Activated B cell treated with CpG ODN at 0.5 μM for 24 hours (primary cell): ENCODE data around the gene CNTN1. TPM values are rescaled to one million over a fixed set of nuclear protein-coding genes. Genes with fewer than 3 reads are reported as not detected.

ENCODE experiments used
- ATAC-seq: fragments of 200-7000 bp; cut with Tn5 transposase; one replicate; pipeline ENCODE4 v1.10.0; 2021; ENCODE audit warnings: low read depth, mild to moderate bottlenecking, moderate library complexity
- CTCF ChIA-PET: fragments of 350-600 bp; sonication (Branson Sonifier 250); formaldehyde crosslinking; loops from one replicate; lab custom pipeline; 2021; ENCODE audit warnings: antibody characterized with exemption; lab: Charles Lee
- POLR2A ChIA-PET: fragments of 350-600 bp; sonication (Branson Sonifier 250); formaldehyde crosslinking; loops from one replicate; lab custom pipeline; 2021; ENCODE audit warnings: antibody characterized with exemption; lab: Charles Lee
- DNase-seq: peaks from one replicate; pipeline ENCODE4 v3.0.0; 2022
- H3K27ac Mint-ChIP-seq: one replicate; pipeline ENCODE4 v1.8.0; 2020; ENCODE audit warnings: mixed read lengths
- H3K27me3 Mint-ChIP-seq: one replicate; pipeline ENCODE4 v1.8.0; 2021; ENCODE audit warnings: mixed read lengths
- H3K36me3 Mint-ChIP-seq: one replicate; pipeline ENCODE4 v1.8.0; 2021; ENCODE audit warnings: low read depth, mixed read lengths
- H3K4me1 Mint-ChIP-seq: one replicate; pipeline ENCODE4 v1.8.0; 2021; ENCODE audit warnings: mixed read lengths
- H3K4me3 Mint-ChIP-seq: one replicate; pipeline ENCODE4 v1.8.0; 2020; ENCODE audit warnings: mild to moderate bottlenecking, mixed read lengths
- H3K9me3 Mint-ChIP-seq: one replicate; pipeline ENCODE4 v1.8.0; 2020; ENCODE audit warnings: mixed read lengths
- CTCF ChIP-seq: fragments of 200-600 bp; IDR thresholded peaks from one replicate; pipeline ENCODE4 v1.8.0; 2022; ENCODE audit warnings: antibody characterized with exemption, mild to moderate bottlenecking
- intact Hi-C: fragments of 100-400 bp; cut with micrococcal nuclease; formaldehyde crosslinking; loops from one replicate; pipeline ENCODE4 v1.15.1; 2024
- total RNA-seq: library from RNA; stranded (reverse); gene quantifications from 2 replicates; pipeline ENCODE4 v1.2.3, GENCODE V29; 2022

Gene CNTN1
- total RNA-seq, 1 donor from 2014 or later, result not detected

GRCh38 chr12:40794087-40794486 lies 101.8 kb downstream of the CNTN1 start:
- intact Hi-C loops, result no loop called here
- Mint-ChIP-seq H3K27ac (no peak overlapping the region), H3K36me3 (no peaks in the 10 kb centered on the region), H3K4me1 (no peaks in the 10 kb centered on the region), H3K27me3 (no peaks in the 10 kb centered on the region), H3K9me3 (peaks cover 4% of the 10 kb centered on the region), H3K4me3 (no peak overlapping the region)
- ChIA-PET POLR2A (no interaction called here), CTCF (no interaction called here)
- ATAC-seq (no peak), DNase-seq (no peak)
- TF ChIP-seq CTCF, result no peak

GRCh38 chr12:40801082-40801481 lies 108.8 kb downstream of the CNTN1 start:
- Mint-ChIP-seq H3K27ac (no peak overlapping the region), H3K4me1 (no peaks in the 10 kb centered on the region), H3K36me3 (no peaks in the 10 kb centered on the region), H3K4me3 (no peak overlapping the region), H3K9me3 (no peaks in the 10 kb centered on the region), H3K27me3 (no peaks in the 10 kb centered on the region)
- ATAC-seq, result no peak
- no peak for DNase-seq
- no peak for TF ChIP-seq CTCF
- ChIA-PET POLR2A (no interaction called here), CTCF (no interaction called here)
- intact Hi-C loops, result no loop called here

GRCh38 chr12:40801861-40802260 lies 109.6 kb downstream of the CNTN1 start:
- POLR2A ChIA-PET, result no interaction called here
- Mint-ChIP-seq H3K27ac (no peak overlapping the region), H3K9me3 (no peaks in the 10 kb centered on the region), H3K4me3 (no peak overlapping the region), H3K27me3 (no peaks in the 10 kb centered on the region), H3K4me1 (no peaks in the 10 kb centered on the region), H3K36me3 (no peaks in the 10 kb centered on the region)
- no peak for DNase-seq
- no peak for TF ChIP-seq CTCF
- intact Hi-C loops, result no loop called here
- CTCF ChIA-PET, result no interaction called here
- ATAC-seq, result no peak

GRCh38 chr12:40802656-40803055 lies 110.4 kb downstream of the CNTN1 start:
- H3K9me3 Mint-ChIP-seq, result no peaks in the 10 kb centered on the region
- TF ChIP-seq CTCF, result no peak
- H3K27me3 Mint-ChIP-seq, result no peaks in the 10 kb centered on the region
- H3K36me3 Mint-ChIP-seq, result no peaks in the 10 kb centered on the region
- intact Hi-C loops, result no loop called here
- no peak overlapping the region for H3K4me3 Mint-ChIP-seq
- no peaks in the 10 kb centered on the region for H3K4me1 Mint-ChIP-seq
- DNase-seq (no peak), ATAC-seq (no peak)
- no peak overlapping the region for H3K27ac Mint-ChIP-seq
- POLR2A ChIA-PET, result no interaction called here
- CTCF ChIA-PET, result no interaction called here

- H3K27me3 Mint-ChIP-seq, result no peaks in the 10 kb centered on the region
- TF ChIP-seq CTCF, result no peak
Observed at GRCh38 chr12:40819436-40820108, 127.3 kb downstream of the CNTN1 start.

More at GRCh38 chr12:40819436-40820108, 127.3 kb downstream of the CNTN1 start:
- Mint-ChIP-seq H3K4me1 (no peaks in the 10 kb centered on the region), H3K27ac (no peak overlapping the region), H3K4me3 (no peak overlapping the region), H3K9me3 (peaks cover 7% of the 10 kb centered on the region), H3K36me3 (no peaks in the 10 kb centered on the region)
- DNase-seq (no peak), ATAC-seq (no peak)
- intact Hi-C loops, result no loop called here
- POLR2A ChIA-PET, result no interaction called here
- CTCF ChIA-PET, result no interaction called here
